Measurements from ENCODE around the gene PAPOLA.

The PAPOLA gene

GRCh38 chr14:96565811-96566210 is 63.6 kb downstream of the PAPOLA start:
- no peak for DNase-seq (ENCODE audit: low spot score)

- DNase-seq (ENCODE audit: low spot score) = no peak
Observed at GRCh38 chr14:96567289-96567899, 65.2 kb downstream of the PAPOLA start.

GRCh38 chr14:96568621-96569020 is 66.4 kb downstream of the PAPOLA start:
- DNase-seq (ENCODE audit: low spot score) = no peak

GRCh38 chr14:96571311-96571710 is 69.1 kb downstream of the PAPOLA start:
- no peak for DNase-seq (ENCODE audit: low spot score)

- DNase-seq (ENCODE audit: low spot score) = no peak
Observed at GRCh38 chr14:96573473-96574100, 71.4 kb downstream of the PAPOLA start.

GRCh38 chr14:96574171-96574632 is 72.0 kb downstream of the PAPOLA start:
- no peak for DNase-seq (ENCODE audit: low spot score)

- no peak for DNase-seq (ENCODE audit: low spot score)
Observed at GRCh38 chr14:96574633-96575632, 72.8 kb downstream of the PAPOLA start.

GRCh38 chr14:96576359-96576758 is 74.2 kb downstream of the PAPOLA start:
- peak; percentile 57 for DNase-seq (ENCODE audit: low spot score)

GRCh38 chr14:96576937-96577336 is 74.8 kb downstream of the PAPOLA start:
- DNase-seq (ENCODE audit: low spot score) = no peak

- DNase-seq (ENCODE audit: low spot score) = no peak
Observed at GRCh38 chr14:96578619-96579018, 76.4 kb downstream of the PAPOLA start.

- peak; percentile 44 for DNase-seq (ENCODE audit: low spot score)
Observed at GRCh38 chr14:96579358-96579757, 77.2 kb downstream of the PAPOLA start.

GRCh38 chr14:96579855-96580254 is 77.7 kb downstream of the PAPOLA start:
- no peak for DNase-seq (ENCODE audit: low spot score)

- no peak for DNase-seq (ENCODE audit: low spot score)
Observed at GRCh38 chr14:96580566-96580965, 78.4 kb downstream of the PAPOLA start.

GRCh38 chr14:96581026-96581425 is 78.8 kb downstream of the PAPOLA start:
- DNase-seq (ENCODE audit: low spot score) = no peak

- DNase-seq (ENCODE audit: low spot score) = peak; percentile 64
Observed at GRCh38 chr14:96581902-96582301, 79.7 kb downstream of the PAPOLA start.

GRCh38 chr14:96582411-96582961 is 80.3 kb downstream of the PAPOLA start:
- peak; percentile 58 for DNase-seq (ENCODE audit: low spot score)

GRCh38 chr14:96582995-96583394 is 80.8 kb downstream of the PAPOLA start:
- no peak for DNase-seq (ENCODE audit: low spot score)

GRCh38 chr14:96583569-96584041 is 81.4 kb downstream of the PAPOLA start:
- peak; percentile 57 for DNase-seq (ENCODE audit: low spot score)

- peak; percentile 66 for DNase-seq (ENCODE audit: low spot score)
Observed at GRCh38 chr14:96584199-96584906, 82.2 kb downstream of the PAPOLA start.

GRCh38 chr14:96584907-96585671 is 82.9 kb downstream of the PAPOLA start:
- DNase-seq (ENCODE audit: low spot score) = no peak

GRCh38 chr14:96585672-96586013 is 83.5 kb downstream of the PAPOLA start:
- no peak for DNase-seq (ENCODE audit: low spot score)
